Cortex of kidney (tissue), 1 donor: ENCODE results near the gene CACNB4.
"Not testable (repeated sequence)": the region's sequence is repeated elsewhere in the genome, so short reads cannot be mapped to it uniquely, and the experiment has no call there.

ENCODE experiments used
- DNase-seq: peaks from one replicate; lab custom pipeline; 2025; lab: John Stamatoyannopoulos, UW

Gene CACNB4

DNA sequence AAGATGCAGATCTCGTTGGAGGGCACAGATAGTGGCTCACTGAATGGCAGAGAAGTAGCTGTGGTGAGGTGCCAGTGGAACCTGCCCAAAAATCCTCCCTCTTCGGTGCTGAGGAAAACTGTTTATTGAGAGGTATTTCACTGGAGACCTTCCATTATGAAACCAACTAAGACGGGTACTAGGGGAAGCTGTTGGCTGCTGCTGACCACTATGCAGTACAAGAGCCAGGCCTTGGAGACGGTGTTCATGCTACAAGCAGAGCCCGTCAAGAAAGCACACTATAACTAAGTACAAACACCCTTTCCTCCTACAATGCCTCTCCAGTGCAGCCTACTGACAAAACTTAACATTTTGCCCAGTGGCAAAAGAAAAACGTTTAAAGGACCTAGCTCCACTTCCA, 275.2 kb downstream of the CACNB4 start:
- no peak for DNase-seq

DNA sequence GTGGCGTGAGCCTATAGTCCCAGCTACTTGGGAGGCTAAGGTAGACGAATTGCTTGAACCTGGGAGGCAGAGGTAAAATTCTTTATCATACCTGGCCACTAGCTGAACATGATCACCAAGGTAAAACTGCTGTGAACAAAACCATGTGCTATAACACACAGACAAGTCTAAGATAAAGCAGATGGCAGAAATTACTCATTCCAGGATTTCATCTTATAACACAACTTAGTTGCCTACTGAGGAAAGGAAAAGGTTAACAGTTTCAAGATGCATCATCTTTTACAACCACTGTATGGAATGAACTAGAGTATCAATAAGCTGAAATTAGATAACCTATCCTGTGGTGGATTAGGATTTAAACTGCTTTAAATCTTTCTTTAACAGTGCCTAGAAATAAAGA, 278.9 kb downstream of the CACNB4 start:
- DNase-seq = no peak

DNA sequence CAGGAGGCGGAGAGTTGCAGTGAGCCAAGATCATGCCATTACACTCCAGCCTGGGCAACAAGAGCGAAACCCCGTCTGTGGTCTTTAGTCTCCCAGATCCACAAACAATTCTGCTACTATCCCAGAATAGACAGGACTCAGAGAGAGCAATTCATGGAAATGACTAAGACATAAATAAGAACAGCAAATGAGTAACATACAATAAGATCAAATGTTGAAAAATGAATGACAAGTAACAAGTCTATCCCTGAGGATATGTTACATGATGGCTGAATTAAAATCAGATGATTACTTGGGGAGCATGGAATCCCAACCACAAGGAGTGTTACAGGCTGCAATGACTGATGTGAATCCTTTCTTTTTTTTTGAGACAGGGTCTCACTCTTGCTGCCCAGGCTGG, 280.9 kb downstream of the CACNB4 start:
- no peak for DNase-seq

- DNase-seq = no peak
Observed at GRCh38 chr2:151816843-151817242, 282.0 kb downstream of the CACNB4 start.

GRCh38 chr2:151815821-151816489, 282.9 kb downstream of the CACNB4 start:
- DNase-seq = no peak

GRCh38 chr2:151810489-151810888, 288.4 kb downstream of the CACNB4 start:
- no peak for DNase-seq

DNA sequence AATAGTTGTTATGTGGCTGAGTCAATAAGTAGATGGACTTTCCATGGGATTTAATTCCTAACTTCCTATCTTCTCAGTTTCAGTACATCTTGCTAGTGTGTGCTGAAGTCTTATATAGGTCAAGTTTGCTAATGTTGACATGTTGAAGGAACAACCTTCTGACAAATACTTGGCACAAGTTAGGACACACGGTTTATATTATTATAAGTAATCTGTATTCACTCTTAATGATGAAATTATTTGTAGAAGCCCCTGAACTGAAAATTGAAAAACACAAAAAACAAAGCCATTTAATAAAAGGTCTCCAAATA, 289.8 kb downstream of the CACNB4 start:
- DNase-seq = no peak

- no peak for DNase-seq
Observed at GRCh38 chr2:151808258-151809072, 290.4 kb downstream of the CACNB4 start.

DNA sequence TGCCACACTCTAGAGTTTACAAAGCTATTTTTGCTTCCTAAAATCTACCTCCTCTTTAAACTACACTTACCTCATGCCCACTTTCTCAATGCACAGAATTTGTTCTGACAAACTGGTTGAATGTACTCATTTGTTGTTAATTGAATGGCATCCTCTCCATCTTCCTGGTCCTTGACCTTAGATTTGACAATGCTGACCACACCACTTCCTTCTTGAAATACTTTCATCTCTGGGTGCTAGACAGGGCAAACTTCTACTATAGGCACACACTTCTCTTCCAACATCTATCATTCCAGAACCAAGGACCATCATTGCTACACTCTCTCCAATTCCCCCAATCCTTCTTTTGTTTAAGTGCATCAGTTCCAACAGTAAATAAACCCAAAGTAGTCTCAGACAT, 292.9 kb downstream of the CACNB4 start:
- no peak for DNase-seq

DNA sequence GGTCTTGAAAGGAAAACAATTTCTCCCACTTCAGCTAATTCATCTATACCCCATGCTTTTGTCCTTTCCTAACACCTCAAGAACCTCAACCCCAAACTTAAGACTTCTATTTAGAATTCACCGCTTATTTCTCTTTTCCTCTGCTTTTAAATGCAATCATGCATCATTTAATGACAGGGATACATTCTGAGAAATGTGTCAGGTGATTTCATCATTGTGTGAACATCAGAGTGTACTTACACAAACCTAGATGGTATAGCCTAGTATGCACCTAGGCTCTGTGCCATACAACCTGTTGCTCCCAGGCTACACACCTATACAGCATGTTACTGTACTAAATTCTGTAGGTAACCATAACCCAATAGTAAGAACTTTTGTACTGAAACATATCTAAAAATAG, 293.5 kb downstream of the CACNB4 start:
- no peak for DNase-seq

GRCh38 chr2:151803811-151804210, 295.0 kb downstream of the CACNB4 start:
- DNase-seq = no peak

DNA sequence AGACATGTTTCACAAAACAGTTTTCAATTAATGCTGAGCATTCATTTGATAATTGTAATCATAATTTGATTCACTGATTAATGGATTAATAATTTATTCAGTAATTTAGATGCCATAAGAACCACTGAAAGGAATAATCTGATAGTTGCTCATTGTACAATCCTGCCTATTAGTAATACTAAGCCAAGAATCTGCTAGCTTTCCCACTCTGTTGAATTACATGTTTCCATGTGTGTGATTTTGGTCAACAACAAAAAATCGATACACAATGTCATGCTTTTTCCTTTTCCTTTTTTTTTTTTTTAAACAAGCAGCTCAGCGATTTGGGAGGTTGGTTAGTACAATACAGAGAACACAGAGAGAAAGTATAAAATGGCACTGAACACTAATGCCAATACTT, 296.5 kb downstream of the CACNB4 start:
- no peak for DNase-seq

- no peak for DNase-seq
Observed at GRCh38 chr2:151799886-151800292, 299.0 kb downstream of the CACNB4 start.

DNA sequence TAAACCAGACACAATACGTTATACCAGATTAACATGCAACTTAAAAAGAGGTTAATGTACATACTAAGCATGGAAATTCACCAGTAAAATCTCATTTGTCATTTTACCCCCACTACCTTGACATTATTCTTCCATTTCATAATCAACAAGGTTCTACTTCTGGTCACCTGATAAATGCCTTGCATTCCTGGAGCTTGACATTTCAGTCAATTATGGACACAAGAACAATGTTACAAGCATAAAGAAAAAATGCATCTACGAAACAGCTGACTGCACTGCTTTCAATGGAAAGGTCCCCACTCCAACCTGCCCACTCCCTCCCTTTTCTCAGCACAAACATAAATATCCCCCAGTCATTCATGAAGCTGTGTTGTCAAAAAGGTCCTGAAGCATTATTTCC, 302.1 kb downstream of the CACNB4 start:
- DNase-seq = no peak

- DNase-seq = no peak
Observed at GRCh38 chr2:151795646-151796240, 303.1 kb downstream of the CACNB4 start.

DNA sequence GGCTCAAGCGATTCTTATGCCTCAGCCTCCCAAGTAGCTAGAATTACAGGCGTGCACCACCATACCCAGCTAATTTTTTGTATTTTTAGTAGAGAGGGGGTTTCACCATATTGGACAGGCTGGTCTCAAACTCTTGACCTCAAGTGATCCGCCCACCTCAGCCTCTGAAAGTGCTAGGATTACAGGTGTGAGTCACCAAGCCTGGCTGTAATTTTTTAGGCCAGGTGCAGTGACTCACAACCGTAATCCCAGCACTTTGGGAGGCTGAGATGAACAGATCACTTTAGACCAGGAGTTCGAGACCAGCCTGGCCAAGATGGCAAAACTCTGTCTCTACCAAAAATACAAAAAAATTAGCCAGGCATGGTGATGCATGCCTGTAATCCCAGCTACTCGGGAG, 304.4 kb downstream of the CACNB4 start:
- not testable (repeated sequence) for DNase-seq

DNA sequence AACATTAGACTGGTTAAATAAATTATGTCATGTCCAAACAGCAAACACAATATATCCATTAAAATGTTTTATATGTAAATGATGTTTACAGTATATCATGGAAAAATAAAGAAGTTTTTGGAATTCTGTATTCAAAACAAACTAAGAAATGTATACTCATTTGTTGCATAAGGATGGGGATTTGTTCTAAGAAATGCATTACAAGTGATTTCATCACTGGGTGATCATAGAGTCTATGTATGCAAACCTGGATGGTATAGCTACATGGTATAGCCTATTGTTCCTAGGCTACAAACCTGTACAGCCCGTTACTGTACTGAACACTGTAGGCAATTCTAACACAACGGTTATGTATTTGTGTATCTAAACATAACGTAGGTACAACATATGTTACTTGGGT, 305.7 kb downstream of the CACNB4 start:
- no peak for DNase-seq

DNA sequence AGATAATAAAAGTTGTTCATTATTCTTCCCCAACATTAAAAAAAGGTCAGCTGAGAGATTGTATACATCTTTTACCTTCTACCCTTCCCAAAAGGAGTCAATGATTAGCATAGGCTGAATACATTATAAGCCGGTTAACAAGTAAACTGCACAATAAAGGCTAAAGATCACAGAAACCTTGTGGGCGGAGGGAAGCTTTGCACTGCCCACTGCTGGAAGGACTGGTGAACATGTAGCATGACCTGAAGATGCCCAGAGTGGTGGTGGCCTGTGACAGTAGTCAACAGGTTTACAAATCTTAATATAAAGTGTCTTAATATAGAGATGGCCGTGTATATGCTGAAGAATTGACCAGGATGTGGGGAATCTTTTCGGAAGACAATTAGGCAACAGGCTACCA, 306.3 kb downstream of the CACNB4 start:
- DNase-seq = no peak

DNA sequence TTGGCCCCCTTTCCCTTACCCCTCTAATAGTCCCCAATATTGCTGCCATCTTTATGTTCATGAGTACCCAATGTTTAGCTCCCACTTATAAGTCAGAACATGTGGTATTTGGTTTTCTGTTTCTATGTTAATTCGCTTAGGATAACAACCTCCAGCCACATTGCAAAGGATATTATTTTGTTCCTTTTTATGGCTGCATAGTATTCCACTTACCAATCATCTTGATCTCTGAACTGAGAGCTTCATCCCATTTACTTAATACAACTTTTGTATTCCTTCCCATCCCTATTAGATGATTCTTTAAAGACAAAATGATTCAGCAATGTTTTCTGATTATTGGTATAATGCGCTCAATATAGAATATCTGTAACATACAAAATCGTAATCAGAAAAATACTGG, 307.3 kb downstream of the CACNB4 start:
- DNase-seq = no peak

DNA sequence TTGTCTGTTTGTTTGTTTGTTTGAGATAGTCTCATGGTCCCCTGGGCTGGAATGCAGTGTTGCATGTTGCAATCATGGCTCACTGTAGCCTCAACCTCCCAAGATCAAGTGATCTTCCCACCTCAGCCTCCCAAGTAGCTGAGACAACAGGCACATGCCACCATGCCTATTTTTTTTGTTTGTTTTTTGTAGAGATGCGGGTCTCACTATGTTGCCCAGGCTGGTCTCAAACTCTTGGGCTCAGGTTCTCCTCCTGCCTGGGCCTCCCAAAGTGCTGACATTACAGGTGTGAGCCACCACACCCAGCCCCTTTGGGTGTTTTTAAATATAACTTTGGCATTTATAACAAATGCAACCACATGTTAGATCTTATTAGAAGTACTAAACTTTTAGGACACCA, 308.2 kb downstream of the CACNB4 start:
- no peak for DNase-seq

DNA sequence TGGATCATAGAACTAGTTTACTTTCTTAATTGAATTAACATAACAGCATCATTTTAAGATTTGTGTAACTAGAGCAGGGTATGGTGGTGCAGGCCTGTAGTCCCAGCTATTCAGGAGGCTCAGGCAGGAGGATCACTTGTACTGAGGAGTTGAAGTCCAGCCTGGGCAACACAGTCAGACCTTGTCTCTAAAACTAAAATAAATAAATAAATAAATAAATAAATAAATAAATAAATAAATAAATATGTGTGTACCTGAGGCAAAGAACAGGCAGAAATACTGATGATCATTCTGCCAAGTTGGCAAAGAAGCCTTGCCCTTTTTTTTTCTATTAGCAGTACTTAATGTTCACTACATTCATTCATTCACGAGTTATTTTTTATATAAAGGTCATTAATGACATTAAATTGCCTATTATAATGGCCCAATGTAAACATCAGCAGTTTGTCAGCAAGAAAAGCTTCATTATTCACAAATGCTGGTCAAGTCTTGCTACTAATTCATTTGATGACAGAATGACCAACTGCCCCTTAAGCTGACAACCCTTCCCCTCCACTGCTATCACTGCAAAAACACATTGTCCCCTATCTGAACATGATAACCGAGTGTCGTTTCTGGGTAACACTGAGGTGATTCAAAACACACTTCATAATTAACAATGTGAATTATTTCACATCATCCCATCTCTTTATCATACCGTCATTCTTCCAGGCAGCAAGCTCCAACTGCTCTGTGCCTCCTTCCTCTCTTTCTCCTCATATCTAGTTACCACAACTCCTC, 309.6 kb downstream of the CACNB4 start:
- DNase-seq = no peak

- DNase-seq = no peak
Observed at GRCh38 chr2:151786483-151786882, 312.4 kb downstream of the CACNB4 start.

DNA sequence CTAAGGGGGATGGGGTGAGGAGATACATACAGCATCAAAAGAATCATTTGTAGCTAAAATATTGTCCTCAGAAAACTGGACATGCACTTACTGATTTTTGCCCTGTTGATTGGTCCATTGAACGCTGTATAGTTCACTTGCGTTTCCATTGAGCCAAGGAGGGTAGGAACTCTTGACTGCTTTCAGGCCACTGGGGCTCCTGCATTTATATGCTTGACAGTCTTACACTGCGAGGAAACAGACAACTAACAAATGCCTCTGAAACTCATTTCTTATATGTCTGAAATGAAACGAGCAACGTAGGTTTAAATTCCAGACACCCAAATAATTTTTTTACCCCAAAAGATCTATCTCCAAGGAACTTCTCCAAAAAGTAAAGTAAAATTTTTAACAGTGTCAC, 312.8 kb downstream of the CACNB4 start:
- DNase-seq = no peak
